Measurements from ENCODE around the gene HTR2A.

The HTR2A gene

DNA sequence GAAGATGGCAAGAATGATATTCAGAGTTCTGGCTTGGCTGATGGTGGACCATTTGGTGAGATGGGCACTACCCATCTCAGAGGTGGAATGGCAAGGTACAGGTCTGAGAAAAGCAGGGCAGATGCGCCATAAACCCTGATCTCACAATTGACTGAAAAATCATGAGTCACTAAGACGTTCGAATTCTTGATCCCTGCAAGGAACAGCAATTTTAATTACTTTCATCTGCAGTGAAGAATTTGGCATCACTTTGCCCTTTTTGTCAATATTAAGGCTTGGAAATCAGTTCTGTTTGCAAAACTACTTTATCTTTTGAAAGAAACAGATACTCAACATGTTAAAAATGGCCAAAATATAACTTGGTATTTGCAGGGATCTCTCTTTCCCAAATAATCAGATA, 38.1 kb downstream of the HTR2A start:
- no peak for DNase-seq (ENCODE audit: extremely low read depth, low read depth)
- TF ChIP-seq CTCF (IDR thresholded peaks at IDR 0.05; ENCODE audit: low read depth, low read length), result no peak

DNA sequence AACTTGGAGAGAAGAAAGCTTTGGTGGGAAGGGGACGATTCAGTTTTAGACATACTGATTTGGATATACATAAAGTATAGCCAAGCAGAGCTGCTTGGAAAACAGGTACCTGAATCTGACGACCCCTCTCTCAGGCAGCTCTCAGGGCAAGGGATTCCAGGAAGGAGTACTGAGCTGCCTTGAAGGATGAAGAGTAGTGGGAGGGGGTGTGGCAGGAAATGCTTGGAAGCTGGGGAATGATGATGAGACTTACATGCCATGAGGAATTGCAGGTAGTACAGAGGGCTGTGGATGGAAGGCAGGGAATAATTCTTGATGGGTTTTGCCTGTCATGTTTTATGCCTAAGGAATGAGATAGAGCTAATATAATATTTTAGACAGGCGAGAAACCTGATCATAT, 38.7 kb downstream of the HTR2A start:
- no peak for TF ChIP-seq CTCF (IDR thresholded peaks at IDR 0.05; ENCODE audit: low read depth, low read length)
- DNase-seq (ENCODE audit: extremely low read depth, low read depth), result no peak

DNA sequence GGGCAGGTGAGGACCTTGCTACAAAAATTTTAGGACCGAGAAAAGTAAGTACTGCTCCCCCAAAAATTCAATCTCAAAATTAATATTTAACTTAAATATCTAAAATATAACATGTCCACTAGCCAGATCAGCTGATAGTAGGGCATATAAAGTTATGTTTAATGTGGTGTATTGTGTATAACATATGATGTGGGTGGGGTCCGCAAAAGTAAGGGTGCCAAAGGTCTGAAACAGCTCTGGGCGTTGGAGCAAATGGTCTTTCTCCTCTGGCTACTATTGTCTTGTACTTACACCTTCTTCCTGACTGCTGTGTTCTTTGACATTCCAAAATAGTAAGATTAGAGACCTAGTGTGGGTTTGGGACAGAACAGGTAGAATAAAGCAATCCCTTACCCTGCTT, 41.2 kb downstream of the HTR2A start:
- no peak for DNase-seq (ENCODE audit: extremely low read depth, low read depth)
- no peak for TF ChIP-seq CTCF (IDR thresholded peaks at IDR 0.05; ENCODE audit: low read depth, low read length)

DNA sequence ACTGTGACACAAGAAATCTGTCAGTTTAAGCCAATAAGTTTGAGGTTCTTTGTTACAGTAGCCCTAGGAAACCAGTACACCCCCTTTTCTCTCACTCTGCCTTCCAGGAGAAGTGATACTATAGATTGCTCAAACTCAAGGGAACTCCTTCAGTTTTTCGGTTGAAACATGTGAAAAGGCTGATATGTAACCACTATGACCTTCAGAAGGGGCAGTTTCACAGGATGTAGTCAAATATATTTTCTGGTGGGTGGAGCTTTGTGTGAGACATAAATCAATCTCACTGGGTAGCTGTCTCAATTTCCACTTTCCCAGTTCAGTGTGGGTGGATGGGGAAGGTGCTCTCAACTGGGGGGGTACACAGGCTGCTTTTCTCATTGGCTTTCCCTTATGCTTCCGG, 41.7 kb downstream of the HTR2A start:
- DNase-seq (ENCODE audit: extremely low read depth, low read depth), result no peak
- no peak for TF ChIP-seq CTCF (IDR thresholded peaks at IDR 0.05; ENCODE audit: low read depth, low read length)

DNA sequence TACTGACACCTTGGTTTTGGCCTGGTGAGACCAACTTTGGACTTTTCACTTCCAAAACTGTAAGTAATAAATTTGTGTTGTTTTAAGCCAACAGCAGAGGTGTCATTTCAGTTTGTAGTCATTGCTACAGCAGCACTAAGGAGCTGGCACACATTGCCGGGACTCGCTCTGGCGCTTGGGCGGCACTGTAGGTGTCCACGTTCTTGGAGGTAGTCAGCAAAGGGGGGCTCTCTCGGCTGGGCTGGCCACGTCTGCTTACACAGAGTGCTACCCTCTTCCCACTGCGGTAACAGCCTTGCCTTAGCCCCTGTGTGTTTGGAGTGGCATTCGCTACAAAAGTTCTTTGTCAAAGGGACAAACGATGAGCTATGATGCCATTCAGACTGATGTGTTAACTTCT, 44.7 kb downstream of the HTR2A start:
- no peak for DNase-seq (ENCODE audit: extremely low read depth, low read depth)
- TF ChIP-seq CTCF (IDR thresholded peaks at IDR 0.05; ENCODE audit: low read depth, low read length), result no peak

GRCh38 chr13:46850214-46850613, 46.6 kb downstream of the HTR2A start:
- no peak for DNase-seq (ENCODE audit: extremely low read depth, low read depth)
- TF ChIP-seq CTCF (IDR thresholded peaks at IDR 0.05; ENCODE audit: low read depth, low read length), result no peak

- no peak for DNase-seq (ENCODE audit: extremely low read depth, low read depth)
- no peak for TF ChIP-seq CTCF (IDR thresholded peaks at IDR 0.05; ENCODE audit: low read depth, low read length)
Measured at GRCh38 chr13:46846726-46847125, 50.1 kb downstream of the HTR2A start.
